Measurements from ENCODE around the gene MVK.

GRCh38 chr12:109535863-109536250 lies 37.7 kb upstream of the MVK start:
- TF ChIP-seq POLR2AphosphoS5 (IDR thresholded peaks at IDR 0.05; ENCODE audit: low read depth, low read length) (no peak), POU2F2 (IDR thresholded peaks at IDR 0.05; ENCODE audit: low read depth, low read length) (no peak), PAX5 (IDR thresholded peaks at IDR 0.05; ENCODE audit: insufficient read depth, low read length, severe bottlenecking) (no peak), POLR2A (IDR thresholded peaks at IDR 0.05; ENCODE audit: low read depth, low read length) (no peak)

All from GM12891 (cell line).